H1 (cell line): ENCODE measurements around the gene CDH26. TPM values are rescaled to one million over a fixed set of nuclear protein-coding genes. Genes with fewer than 3 reads are reported as not detected.
A peak's percentile ranks its signal among the peaks of the same experiment; 100 is the strongest.

ENCODE experiments used
- CBX5 ChIP-seq: fragments of 300-800, 300-1000 bp; sonication (generic); IDR thresholded peaks from 2 replicates; pipeline ENCODE4 v1.7.1; 2016; ENCODE audit warnings: antibody characterized with exemption, low read length, low read depth
- GTF2F1 ChIP-seq: IDR thresholded peaks from 2 replicates; pipeline ENCODE4 v1.6.1; 2012; ENCODE audit warnings: low read depth, low read length, improper control_type of control experiment, borderline replicate concordance
- PHF8 ChIP-seq: fragments of 200-600 bp; sonication (generic); conservative IDR thresholded peaks from 2 replicates; pipeline ENCODE4 v1.7.1; 2012; ENCODE audit warnings: low read depth, mild to moderate bottlenecking, inconsistent platforms, low read length, moderate library complexity
- POLR2A ChIP-seq, 2 experiments: IDR thresholded peaks; 1 replicate in 1 of 2; 2 replicates in 1 of 2; pipeline ENCODE4 v1.6.1; 2011; ENCODE audit warnings: low read depth in 2 of 2, low read length in 2 of 2, mild to moderate bottlenecking in 2 of 2; ENCODE audit errors: control extremely low read depth in 1 of 2
- RBBP5 ChIP-seq: IDR thresholded peaks from 2 replicates; pipeline ENCODE4 v1.7.1; 2012; ENCODE audit warnings: low read depth, mild to moderate bottlenecking, inconsistent platforms, low read length, moderate library complexity, borderline replicate concordance
- SAP30 ChIP-seq: fragments of 300-600 bp; sonication (generic); IDR thresholded peaks from 2 replicates; pipeline ENCODE4 v1.7.1; 2012; ENCODE audit warnings: low read length, moderate library complexity, mild to moderate bottlenecking, inconsistent platforms; ENCODE audit not compliant: insufficient read depth, insufficient replicate concordance
- SIN3A ChIP-seq, 2 experiments: IDR thresholded peaks in 1 of 2; conservative IDR thresholded peaks in 1 of 2; 2 replicates each; pipeline ENCODE4 v1.6.1; 2011 to 2012; ENCODE audit warnings: low read length in 2 of 2, improper control_type of control experiment in 1 of 2, low read depth in 1 of 2, mild to moderate bottlenecking in 1 of 2
- SRF ChIP-seq: IDR thresholded peaks from 2 replicates; pipeline ENCODE4 v1.6.1; 2011; ENCODE audit warnings: mild to moderate bottlenecking, low read depth, low read length, moderate library complexity
- TBP ChIP-seq: IDR thresholded peaks from 2 replicates; pipeline ENCODE4 v1.6.1; 2011; ENCODE audit warnings: low read depth, low read length, improper control_type of control experiment
- polyA plus RNA-seq, 7 experiments: library from polyadenylated mRNA; depleted of rRNA in 3 of 7; stranded (reverse) in 5 of 7; unstranded in 2 of 7; fragments of >200 nt in 5 of 7; fragments of 200-250 nt in 2 of 7; gene quantifications; 1 replicate in 5 of 7; 2 replicates in 1 of 7; 4 replicates in 1 of 7; pipeline versions ENCODE4 v1.2.1 to v1.2.3, GENCODE V29; 2011 to 2013; ENCODE audit warnings: missing spikeins in 2 of 7, mixed read lengths in 2 of 7
- total RNA-seq: library from RNA; stranded (reverse); fragmentation: NEBNext Ultra II Directional; extraction: Animal tissue kit (Norgen Biotek cat#: 25700); gene quantifications from 2 replicates; pipeline ENCODE4 v1.2.1, GENCODE V29; 2021
- TF ChIP-seq, protein P1 (sequence below): IDR thresholded peaks from 2 replicates; pipeline ENCODE4 v1.6.1; 2012; ENCODE audit warnings: inconsistent platforms
- TF ChIP-seq, protein P2 (sequence below): IDR thresholded peaks from 2 replicates; pipeline ENCODE4 v1.6.1; 2011; ENCODE audit warnings: low read length, improper control_type of control experiment
- TF ChIP-seq, protein P3 (sequence below): IDR thresholded peaks from 2 replicates; pipeline ENCODE4 v1.6.1; 2011; ENCODE audit warnings: low read depth, mild to moderate bottlenecking, low read length; ENCODE audit not compliant: insufficient read depth
- TF ChIP-seq, protein P4 (sequence below), 3 experiments: IDR thresholded peaks; 1 replicate in 2 of 3; 2 replicates in 1 of 3; pipeline versions ENCODE4 v1.5.1 to v1.6.1; 2011; ENCODE audit warnings: low read length in 3 of 3, mild to moderate bottlenecking in 3 of 3, inconsistent platforms in 2 of 3, low read depth in 1 of 3, moderate library complexity in 1 of 3; ENCODE audit not compliant: insufficient read depth in 1 of 3; ENCODE audit errors: control extremely low read depth in 1 of 3

CDH26 gene
- total and polyA plus RNA-seq, 2 of the 8 experiments (the other 6 are each of a cell fraction or from before 2014, with no cell fraction given) = 1.5 to 1.7 TPM

DNA sequence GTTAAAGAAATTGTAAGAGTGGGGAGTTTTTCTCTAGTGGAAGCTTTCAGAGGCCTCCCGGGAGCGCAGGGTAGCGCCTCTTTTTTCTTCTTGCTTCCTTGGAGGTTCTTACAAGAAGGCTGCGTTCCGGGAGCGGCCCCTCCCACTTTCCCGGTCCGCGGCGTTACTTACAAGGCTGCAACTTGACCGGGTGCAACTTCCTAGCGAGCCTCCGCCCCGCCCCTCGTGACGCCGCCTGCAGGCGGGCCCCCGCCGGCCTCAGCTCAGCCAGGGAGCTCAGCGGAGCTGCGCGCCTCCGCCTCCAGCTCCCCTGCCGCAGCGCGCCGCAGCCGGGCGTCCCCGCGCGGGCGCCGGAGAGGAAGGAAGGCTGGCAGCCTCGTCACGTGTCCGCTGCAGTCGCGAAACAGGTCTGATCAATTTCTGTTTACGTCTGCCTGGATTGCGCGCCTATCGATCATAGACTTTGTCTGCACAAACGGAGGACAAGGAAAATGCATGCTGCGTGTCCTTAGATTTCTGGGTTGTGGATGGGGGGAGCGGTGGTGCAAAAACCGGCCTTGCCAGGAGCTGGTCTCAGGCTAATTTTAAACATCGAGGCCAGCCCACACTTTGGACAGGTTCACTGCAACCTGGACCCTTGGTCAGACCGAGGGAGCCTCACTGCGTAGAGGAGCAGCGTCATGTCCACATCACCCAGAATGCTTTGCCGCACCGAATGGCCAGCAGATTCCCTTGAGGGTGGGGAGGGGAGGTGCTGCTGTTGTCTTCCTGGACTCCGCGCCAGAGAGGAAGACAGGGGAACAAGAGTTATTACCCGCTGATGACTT lies 17.9 kb upstream of the CDH26 start, which contains the start of the genes FAM217B and PPP1R3D (continued):
- TF ChIP-seq SIN3A (conservative IDR thresholded peaks at IDR 0.05 in 1 of 2, IDR thresholded peaks at IDR 0.05 in 1 of 2; ENCODE audit: low read depth in 1 of 2, low read length in 2 of 2) (peak in 1 of 2 experiments; percentile 63; a peak in 2 of 4 replicates), RBBP5 (peak; percentile 56), PHF8 (peak; percentile 71), TBP (peak; percentile 46; the same call in 1 of the 2 replicates), CBX5 (no peak), POLR2A (IDR thresholded peaks at IDR 0.05; ENCODE audit: control extremely low read depth in 1 of 2, low read depth in 2 of 2, low read length in 2 of 2) (peak; percentile 61 to 78), SAP30 (no peak), GTF2F1 (0 out of 2 replicates have a peak, but pooled peaks have one; percentile 24), SRF (no peak)
- TF ChIP-seq, protein P1, sequence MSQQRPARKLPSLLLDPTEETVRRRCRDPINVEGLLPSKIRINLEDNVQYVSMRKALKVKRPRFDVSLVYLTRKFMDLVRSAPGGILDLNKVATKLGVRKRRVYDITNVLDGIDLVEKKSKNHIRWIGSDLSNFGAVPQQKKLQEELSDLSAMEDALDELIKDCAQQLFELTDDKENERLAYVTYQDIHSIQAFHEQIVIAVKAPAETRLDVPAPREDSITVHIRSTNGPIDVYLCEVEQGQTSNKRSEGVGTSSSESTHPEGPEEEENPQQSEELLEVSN = peak; percentile 40; the same call in 1 of the 2 replicates
- TF ChIP-seq, protein P2, sequence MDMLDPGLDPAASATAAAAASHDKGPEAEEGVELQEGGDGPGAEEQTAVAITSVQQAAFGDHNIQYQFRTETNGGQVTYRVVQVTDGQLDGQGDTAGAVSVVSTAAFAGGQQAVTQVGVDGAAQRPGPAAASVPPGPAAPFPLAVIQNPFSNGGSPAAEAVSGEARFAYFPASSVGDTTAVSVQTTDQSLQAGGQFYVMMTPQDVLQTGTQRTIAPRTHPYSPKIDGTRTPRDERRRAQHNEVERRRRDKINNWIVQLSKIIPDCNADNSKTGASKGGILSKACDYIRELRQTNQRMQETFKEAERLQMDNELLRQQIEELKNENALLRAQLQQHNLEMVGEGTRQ = peak; percentile 72
- TF ChIP-seq, protein P3, sequence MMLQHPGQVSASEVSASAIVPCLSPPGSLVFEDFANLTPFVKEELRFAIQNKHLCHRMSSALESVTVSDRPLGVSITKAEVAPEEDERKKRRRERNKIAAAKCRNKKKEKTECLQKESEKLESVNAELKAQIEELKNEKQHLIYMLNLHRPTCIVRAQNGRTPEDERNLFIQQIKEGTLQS = peak; percentile 48; the same call in 1 of the 2 replicates
- TF ChIP-seq, protein P4, sequence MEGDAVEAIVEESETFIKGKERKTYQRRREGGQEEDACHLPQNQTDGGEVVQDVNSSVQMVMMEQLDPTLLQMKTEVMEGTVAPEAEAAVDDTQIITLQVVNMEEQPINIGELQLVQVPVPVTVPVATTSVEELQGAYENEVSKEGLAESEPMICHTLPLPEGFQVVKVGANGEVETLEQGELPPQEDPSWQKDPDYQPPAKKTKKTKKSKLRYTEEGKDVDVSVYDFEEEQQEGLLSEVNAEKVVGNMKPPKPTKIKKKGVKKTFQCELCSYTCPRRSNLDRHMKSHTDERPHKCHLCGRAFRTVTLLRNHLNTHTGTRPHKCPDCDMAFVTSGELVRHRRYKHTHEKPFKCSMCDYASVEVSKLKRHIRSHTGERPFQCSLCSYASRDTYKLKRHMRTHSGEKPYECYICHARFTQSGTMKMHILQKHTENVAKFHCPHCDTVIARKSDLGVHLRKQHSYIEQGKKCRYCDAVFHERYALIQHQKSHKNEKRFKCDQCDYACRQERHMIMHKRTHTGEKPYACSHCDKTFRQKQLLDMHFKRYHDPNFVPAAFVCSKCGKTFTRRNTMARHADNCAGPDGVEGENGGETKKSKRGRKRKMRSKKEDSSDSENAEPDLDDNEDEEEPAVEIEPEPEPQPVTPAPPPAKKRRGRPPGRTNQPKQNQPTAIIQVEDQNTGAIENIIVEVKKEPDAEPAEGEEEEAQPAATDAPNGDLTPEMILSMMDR (IDR thresholded peaks at IDR 0.05; ENCODE audit: control extremely low read depth in 1 of 3, insufficient read depth in 1 of 3, low read depth in 1 of 3, low read length in 3 of 3) = no peak
